ENCODE data around the gene ZCCHC4.

DNA sequence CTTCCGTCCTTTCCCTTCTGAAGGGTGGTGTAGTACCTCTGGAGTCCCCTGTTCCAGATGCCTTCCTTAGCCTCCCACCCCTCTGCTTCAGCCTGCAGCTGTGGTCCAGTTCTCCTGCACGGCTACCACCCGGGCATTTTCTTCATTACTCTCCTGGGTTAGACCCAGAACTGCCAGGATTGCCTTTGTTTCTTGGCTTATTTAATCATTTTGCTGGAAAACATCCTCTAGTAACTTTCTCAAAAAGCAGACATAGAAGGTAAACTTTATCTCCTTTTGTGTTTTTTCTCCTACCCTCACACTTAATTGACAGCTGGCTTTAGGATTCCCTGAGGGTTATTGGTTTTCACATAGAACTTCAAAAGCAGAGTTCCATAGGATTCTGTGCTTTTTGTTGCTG is 84.7 kb downstream of the ZCCHC4 start:
- TF ChIP-seq ZSCAN16 (tag by site-specific recombination; IDR thresholded peaks at IDR 0.05) (no peak), ZFP3 (tag by site-specific recombination; IDR thresholded peaks at IDR 0.05; ENCODE audit: low read depth) (no peak), ZNF544 (tag by site-specific recombination; IDR thresholded peaks at IDR 0.05) (no peak), CTCF (tag by site-specific recombination; IDR thresholded peaks at IDR 0.05) (no peak), SALL2 (tag by site-specific recombination; IDR thresholded peaks at IDR 0.05; ENCODE audit: borderline replicate concordance) (no peak), ZSCAN30 (tag by site-specific recombination; IDR thresholded peaks at IDR 0.05) (no peak), ZNF266 (tag by site-specific recombination; IDR thresholded peaks at IDR 0.05; ENCODE audit: low read depth) (no peak)
- TF ChIP-seq, protein P1, sequence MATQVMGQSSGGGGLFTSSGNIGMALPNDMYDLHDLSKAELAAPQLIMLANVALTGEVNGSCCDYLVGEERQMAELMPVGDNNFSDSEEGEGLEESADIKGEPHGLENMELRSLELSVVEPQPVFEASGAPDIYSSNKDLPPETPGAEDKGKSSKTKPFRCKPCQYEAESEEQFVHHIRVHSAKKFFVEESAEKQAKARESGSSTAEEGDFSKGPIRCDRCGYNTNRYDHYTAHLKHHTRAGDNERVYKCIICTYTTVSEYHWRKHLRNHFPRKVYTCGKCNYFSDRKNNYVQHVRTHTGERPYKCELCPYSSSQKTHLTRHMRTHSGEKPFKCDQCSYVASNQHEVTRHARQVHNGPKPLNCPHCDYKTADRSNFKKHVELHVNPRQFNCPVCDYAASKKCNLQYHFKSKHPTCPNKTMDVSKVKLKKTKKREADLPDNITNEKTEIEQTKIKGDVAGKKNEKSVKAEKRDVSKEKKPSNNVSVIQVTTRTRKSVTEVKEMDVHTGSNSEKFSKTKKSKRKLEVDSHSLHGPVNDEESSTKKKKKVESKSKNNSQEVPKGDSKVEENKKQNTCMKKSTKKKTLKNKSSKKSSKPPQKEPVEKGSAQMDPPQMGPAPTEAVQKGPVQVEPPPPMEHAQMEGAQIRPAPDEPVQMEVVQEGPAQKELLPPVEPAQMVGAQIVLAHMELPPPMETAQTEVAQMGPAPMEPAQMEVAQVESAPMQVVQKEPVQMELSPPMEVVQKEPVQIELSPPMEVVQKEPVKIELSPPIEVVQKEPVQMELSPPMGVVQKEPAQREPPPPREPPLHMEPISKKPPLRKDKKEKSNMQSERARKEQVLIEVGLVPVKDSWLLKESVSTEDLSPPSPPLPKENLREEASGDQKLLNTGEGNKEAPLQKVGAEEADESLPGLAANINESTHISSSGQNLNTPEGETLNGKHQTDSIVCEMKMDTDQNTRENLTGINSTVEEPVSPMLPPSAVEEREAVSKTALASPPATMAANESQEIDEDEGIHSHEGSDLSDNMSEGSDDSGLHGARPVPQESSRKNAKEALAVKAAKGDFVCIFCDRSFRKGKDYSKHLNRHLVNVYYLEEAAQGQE (tag by site-specific recombination; IDR thresholded peaks at IDR 0.05) = no peak
